Fibroblast of upper back skin (primary cell): ENCODE results near the gene MTHFD1L.

ENCODE experiments used
- DNase-seq: peaks from one replicate; pipeline ENCODE4 v3.0.0-alpha.2; 2013

MTHFD1L gene

GRCh38 chr6:150993253-150993652 lies 127.8 kb downstream of the MTHFD1L start:
- no peak for DNase-seq

GRCh38 chr6:150994026-150994425 lies 128.5 kb downstream of the MTHFD1L start:
- DNase-seq = no peak

GRCh38 chr6:150996968-150997367 lies 131.5 kb downstream of the MTHFD1L start:
- DNase-seq = no peak

DNA sequence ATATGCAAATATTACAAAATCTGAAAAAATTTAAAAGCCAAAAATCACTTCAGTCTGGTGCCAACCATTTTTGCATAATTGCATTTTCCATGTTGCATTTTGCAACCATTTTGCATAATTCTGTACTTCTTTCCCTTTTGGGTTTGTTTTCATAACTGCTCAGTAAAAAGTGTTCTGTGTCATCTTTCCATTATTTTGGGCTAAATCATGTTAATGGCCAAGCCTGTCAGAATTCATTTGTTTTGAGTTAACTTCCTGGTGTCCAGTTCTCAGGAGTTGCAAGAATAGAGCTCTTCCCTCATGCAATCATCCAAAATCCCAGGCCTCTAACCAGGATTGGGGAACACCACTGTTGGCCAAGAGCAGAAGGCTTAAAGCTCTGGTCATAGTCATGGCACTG lies 133.6 kb downstream of the MTHFD1L start:
- DNase-seq = peak; percentile 48

GRCh38 chr6:150999576-150999975 lies 134.1 kb downstream of the MTHFD1L start:
- no peak for DNase-seq

DNA sequence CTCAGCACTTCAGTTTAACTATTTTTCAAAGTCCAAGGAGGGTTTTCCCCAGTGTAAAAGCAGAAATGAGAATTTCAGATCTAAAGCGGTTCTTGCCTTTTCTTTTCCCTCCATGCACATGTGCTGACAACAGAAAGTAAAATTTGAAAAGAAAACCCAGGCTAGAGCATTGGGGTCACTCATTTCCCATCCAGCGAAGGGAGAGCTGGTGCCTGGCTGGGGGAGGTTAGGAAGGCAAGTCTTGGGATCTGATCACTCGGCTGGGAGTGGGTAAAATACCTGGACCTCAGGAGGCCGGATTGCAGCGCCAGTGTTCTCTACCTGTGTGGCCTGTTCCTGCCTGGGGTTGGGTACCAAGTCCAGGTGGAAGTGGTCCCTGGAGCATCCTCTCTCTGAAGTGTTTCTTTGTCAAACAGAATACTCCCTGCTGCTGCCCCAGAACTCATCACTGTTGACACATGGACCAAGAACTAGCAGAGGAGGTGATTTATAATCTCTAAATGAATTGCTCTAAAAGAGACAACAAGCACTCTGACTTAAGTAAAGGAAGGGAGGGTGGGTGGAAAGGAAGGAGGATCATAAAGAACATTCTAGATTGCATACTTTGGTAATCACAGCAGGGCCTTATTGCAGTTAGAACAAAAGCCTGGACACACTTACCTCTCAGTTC lies 136.0 kb downstream of the MTHFD1L start:
- DNase-seq = no peak

GRCh38 chr6:151002057-151002450 lies 136.6 kb downstream of the MTHFD1L start:
- no peak for DNase-seq

GRCh38 chr6:151002491-151002935 lies 137.0 kb downstream of the MTHFD1L start:
- peak; percentile 58 for DNase-seq

GRCh38 chr6:151004383-151005024 lies 139.0 kb downstream of the MTHFD1L start:
- peak; percentile 89 for DNase-seq

DNA sequence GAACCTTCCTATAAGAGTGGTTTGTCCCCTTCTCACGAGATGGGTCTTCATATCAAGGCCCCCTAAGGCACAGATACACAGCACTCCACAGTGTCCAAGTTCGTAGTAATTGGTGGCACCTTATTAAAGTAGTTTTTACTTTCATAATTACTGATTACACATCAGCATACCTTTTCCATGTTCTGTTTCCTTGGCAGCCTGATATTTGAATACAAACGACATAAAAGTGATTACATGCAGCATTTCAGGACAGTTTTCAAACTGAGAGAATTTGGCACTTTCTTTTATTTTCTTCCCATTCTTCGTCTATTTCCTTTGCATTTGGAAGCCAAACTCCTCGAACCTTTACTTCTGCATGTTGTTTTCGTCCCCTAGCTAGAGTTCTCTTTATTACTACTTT lies 139.7 kb downstream of the MTHFD1L start:
- DNase-seq = no peak

GRCh38 chr6:151005896-151006632 lies 140.6 kb downstream of the MTHFD1L start:
- DNase-seq = no peak

GRCh38 chr6:151007076-151007475 lies 141.6 kb downstream of the MTHFD1L start:
- no peak for DNase-seq

- no peak for DNase-seq
These were observed 142.4 kb downstream of the MTHFD1L start for GRCh38 chr6:151007922-151008321.

GRCh38 chr6:151008425-151008824 lies 142.9 kb downstream of the MTHFD1L start:
- no peak for DNase-seq

DNA sequence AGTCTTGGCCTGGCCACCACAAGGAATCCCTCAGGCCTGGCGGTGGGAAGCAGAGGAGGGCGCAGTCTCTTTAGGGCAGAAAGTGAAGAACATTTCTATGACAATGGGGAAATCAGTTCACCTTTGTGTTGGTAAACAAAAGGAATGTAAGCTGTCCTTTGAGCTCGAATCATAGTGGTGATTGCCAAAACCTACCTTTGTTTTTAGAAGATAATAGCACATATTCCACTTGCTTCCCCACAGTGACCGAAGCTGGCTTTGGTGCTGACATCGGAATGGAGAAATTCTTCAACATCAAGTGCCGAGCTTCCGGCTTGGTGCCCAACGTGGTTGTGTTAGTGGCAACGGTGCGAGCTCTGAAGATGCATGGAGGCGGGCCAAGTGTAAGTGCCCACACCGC lies 144.1 kb downstream of the MTHFD1L start:
- DNase-seq = no peak

GRCh38 chr6:151010071-151010470 lies 144.6 kb downstream of the MTHFD1L start:
- DNase-seq = no peak

GRCh38 chr6:151012321-151013294 lies 147.1 kb downstream of the MTHFD1L start:
- peak; percentile 68 for DNase-seq

DNA sequence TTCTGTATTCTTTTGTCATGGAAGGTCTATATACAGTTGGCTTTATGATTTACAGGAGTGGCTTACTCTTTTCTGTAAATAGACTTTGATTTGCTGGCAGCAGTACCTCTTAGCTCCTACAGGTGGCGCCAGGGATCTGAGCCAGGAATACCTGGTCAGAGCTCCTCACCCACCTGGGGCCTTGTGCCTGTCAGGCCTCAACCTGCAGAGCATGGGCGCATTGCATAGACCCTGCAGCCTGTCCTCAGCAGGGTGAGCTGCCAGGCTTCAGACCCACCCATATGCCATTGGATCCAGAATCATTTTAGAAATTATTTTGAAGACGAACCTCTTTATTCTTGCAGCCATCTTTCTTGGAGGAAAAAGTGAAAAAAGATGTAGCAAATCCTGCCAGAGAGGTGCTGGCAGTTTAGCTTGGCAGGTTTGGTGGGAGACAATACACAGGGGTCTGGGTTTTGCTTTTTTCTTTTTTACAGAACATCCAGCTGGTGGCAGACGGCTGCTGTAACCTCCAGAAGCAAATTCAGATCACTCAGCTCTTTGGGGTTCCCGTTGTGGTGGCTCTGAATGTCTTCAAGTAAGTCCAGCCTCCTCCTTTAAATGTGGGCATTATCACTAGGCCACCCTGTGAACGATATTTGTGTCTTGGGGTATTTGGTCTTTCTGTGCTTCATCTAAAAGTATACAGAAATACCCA lies 149.1 kb downstream of the MTHFD1L start:
- DNase-seq = peak; percentile 51

DNA sequence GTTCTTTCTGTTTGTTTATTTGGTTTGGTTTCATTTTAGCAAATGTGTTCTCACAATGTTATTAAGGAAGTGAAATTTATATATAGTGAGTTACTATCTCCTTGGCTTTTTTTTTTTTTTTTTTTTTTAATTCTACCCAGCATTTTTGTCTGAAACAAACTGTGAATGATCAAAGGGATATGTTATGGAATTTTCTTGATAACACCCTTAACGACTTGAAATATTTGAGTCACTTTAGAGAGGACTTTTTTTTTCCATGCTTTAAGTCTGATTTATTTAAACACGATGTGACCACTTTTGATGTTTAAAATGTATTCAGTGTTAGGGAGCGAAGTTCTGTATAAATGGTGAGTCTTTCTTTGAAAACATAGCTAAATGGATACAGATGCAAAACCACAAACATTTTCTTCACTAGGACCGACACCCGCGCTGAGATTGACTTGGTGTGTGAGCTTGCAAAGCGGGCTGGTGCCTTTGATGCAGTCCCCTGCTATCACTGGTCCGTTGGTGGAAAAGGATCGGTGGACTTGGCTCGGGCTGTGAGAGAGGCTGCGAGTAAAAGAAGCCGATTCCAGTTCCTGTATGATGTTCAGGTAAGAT lies 149.7 kb downstream of the MTHFD1L start:
- DNase-seq = peak; percentile 70

- DNase-seq = no peak
These were observed 150.6 kb downstream of the MTHFD1L start for GRCh38 chr6:151016107-151016506.

GRCh38 chr6:151018046-151018445 lies 152.5 kb downstream of the MTHFD1L start:
- DNase-seq = peak; percentile 57
